Activated CD8-positive, alpha-beta T cell treated with anti-CD3 and anti-CD28 coated beads for 36 hours (primary cell): ENCODE results near the gene SETBP1. TPM values are rescaled to one million over a fixed set of nuclear protein-coding genes. Genes with fewer than 3 reads are reported as not detected.

Experiments
- ATAC-seq: fragments of 200-7000 bp; cut with Tn5 transposase; one replicate; pipeline ENCODE4 v1.10.0; 2021; ENCODE audit warnings: mild to moderate bottlenecking, moderate library complexity
- CTCF ChIA-PET: fragments of 350-600 bp; sonication (Branson Sonifier 250); formaldehyde crosslinking; loops from one replicate; lab custom pipeline; 2021; ENCODE audit warnings: antibody characterized with exemption; lab: Charles Lee
- POLR2A ChIA-PET: fragments of 350-600 bp; sonication (Branson Sonifier 250); formaldehyde crosslinking; loops from one replicate; lab custom pipeline; 2021; ENCODE audit warnings: antibody characterized with exemption; lab: Charles Lee
- DNase-seq: peaks from one replicate; pipeline ENCODE4 v3.0.0-alpha.2; 2020
- H3K27ac Mint-ChIP-seq: one replicate; pipeline ENCODE4 v1.8.0; 2021; ENCODE audit warnings: mild to moderate bottlenecking, mixed read lengths
- H3K27me3 Mint-ChIP-seq: one replicate; pipeline ENCODE4 v1.8.0; 2021; ENCODE audit warnings: mixed read lengths
- H3K36me3 Mint-ChIP-seq: one replicate; pipeline ENCODE4 v1.8.0; 2021; ENCODE audit warnings: low read depth, mixed read lengths
- H3K4me1 Mint-ChIP-seq: one replicate; pipeline ENCODE4 v1.8.0; 2021; ENCODE audit warnings: low read depth, mixed read lengths
- H3K4me3 Mint-ChIP-seq: one replicate; pipeline ENCODE4 v1.8.0; 2021; ENCODE audit warnings: mild to moderate bottlenecking, moderate library complexity, mixed read lengths
- H3K9me3 Mint-ChIP-seq: one replicate; pipeline ENCODE4 v1.8.0; 2021; ENCODE audit warnings: mixed read lengths
- intact Hi-C: fragments of 100-400 bp; cut with micrococcal nuclease; formaldehyde crosslinking; loops from one replicate; pipeline ENCODE4 v1.10.0; 2022
- total RNA-seq, 2 experiments: library from RNA; stranded (reverse); gene quantifications; one replicate each; pipeline ENCODE4 v1.2.3, GENCODE V29; 2021
- TF ChIP-seq, protein P1 (sequence below): fragments of 200-600 bp; IDR thresholded peaks from one replicate; pipeline ENCODE4 v1.8.0; 2022; ENCODE audit warnings: antibody characterized with exemption, mild to moderate bottlenecking

SETBP1 gene
- total RNA-seq, 2 experiments from 2014 or later, result 10.2 to 10.4 TPM

DNA sequence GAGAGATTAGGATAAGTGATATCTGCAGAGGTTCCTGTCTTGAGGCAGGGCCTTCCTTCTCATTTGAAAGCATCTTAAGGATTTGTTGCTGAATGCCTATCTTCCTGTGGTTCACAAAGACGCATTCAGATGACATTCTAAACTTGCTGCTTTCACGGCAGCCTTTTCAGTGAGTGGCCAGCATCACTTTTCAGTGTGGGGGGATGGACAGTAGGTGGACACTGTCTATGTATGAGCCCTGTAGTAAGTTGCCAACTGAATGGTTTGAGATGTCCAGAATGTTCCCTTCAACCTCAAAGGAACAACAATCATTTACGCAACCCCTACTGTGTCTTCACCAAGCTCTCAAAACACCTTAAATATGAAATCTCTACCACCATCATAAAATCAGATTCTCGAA, 46.6 kb downstream of the SETBP1 start:
- H3K4me1 Mint-ChIP-seq, result peaks cover 84% of the 10 kb centered on the region
- H3K27me3 Mint-ChIP-seq, result no peaks in the 10 kb centered on the region
- no peak overlapping the region for H3K4me3 Mint-ChIP-seq
- ChIA-PET POLR2A (no interaction called here), CTCF (interaction anchor here (1.9 kb wide), 1 partner anchor 76 kb away, joined by 4 read pairs; no protein-coding TSS in a partner anchor)
- H3K36me3 Mint-ChIP-seq, result peaks cover 6% of the 10 kb centered on the region
- peak overlapping the region; percentile 18 for H3K27ac Mint-ChIP-seq
- DNase-seq (no peak), ATAC-seq (no peak)
- TF ChIP-seq, protein P1, sequence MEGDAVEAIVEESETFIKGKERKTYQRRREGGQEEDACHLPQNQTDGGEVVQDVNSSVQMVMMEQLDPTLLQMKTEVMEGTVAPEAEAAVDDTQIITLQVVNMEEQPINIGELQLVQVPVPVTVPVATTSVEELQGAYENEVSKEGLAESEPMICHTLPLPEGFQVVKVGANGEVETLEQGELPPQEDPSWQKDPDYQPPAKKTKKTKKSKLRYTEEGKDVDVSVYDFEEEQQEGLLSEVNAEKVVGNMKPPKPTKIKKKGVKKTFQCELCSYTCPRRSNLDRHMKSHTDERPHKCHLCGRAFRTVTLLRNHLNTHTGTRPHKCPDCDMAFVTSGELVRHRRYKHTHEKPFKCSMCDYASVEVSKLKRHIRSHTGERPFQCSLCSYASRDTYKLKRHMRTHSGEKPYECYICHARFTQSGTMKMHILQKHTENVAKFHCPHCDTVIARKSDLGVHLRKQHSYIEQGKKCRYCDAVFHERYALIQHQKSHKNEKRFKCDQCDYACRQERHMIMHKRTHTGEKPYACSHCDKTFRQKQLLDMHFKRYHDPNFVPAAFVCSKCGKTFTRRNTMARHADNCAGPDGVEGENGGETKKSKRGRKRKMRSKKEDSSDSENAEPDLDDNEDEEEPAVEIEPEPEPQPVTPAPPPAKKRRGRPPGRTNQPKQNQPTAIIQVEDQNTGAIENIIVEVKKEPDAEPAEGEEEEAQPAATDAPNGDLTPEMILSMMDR, result no peak
- intact Hi-C loops, result loop anchor here (5.0 kb wide), 1 partner anchor 70 kb away; no protein-coding TSS in a partner anchor
- no peaks in the 10 kb centered on the region for H3K9me3 Mint-ChIP-seq

- DNase-seq (peak; percentile 63), ATAC-seq (peak; percentile 63)
- no peaks in the 10 kb centered on the region for H3K27me3 Mint-ChIP-seq
- TF ChIP-seq, protein P1, result no peak
- intact Hi-C loops, result loop anchor here (5.0 kb wide), 1 partner anchor 68 kb away; no protein-coding TSS in a partner anchor
- peaks cover 6% of the 10 kb centered on the region for H3K36me3 Mint-ChIP-seq
- peak overlapping the region; percentile 22 for H3K27ac Mint-ChIP-seq
- H3K9me3 Mint-ChIP-seq, result no peaks in the 10 kb centered on the region
- H3K4me3 Mint-ChIP-seq, result no peak overlapping the region
- peaks cover 79% of the 10 kb centered on the region for H3K4me1 Mint-ChIP-seq
- CTCF ChIA-PET, result interaction anchor here (0.7 to 1.4 kb wide), 3 partner anchors 29 to 483 kb away, joined by 3 to 4 read pairs (median 3); no protein-coding TSS in a partner anchor
- POLR2A ChIA-PET, result interaction anchor here (1.5 kb wide), 1 partner anchor 176 kb away, joined by 3 read pairs; no protein-coding TSS in a partner anchor
Measured at GRCh38 chr18:44729631-44730101, 49.0 kb downstream of the SETBP1 start.

- ChIA-PET POLR2A (no interaction called here), CTCF (interaction anchor here (1.4 kb wide), 1 partner anchor 27 kb away, joined by 3 read pairs; no protein-coding TSS in a partner anchor)
- H3K27me3 Mint-ChIP-seq, result no peaks in the 10 kb centered on the region
- H3K4me1 Mint-ChIP-seq, result peaks cover 66% of the 10 kb centered on the region
- peak overlapping the region; percentile 52 for H3K27ac Mint-ChIP-seq
- DNase-seq (no peak), ATAC-seq (no peak)
- TF ChIP-seq, protein P1, result no peak
- H3K36me3 Mint-ChIP-seq, result peaks cover 6% of the 10 kb centered on the region
- intact Hi-C loops, result no loop called here
- no peaks in the 10 kb centered on the region for H3K9me3 Mint-ChIP-seq
- no peak overlapping the region for H3K4me3 Mint-ChIP-seq
Measured at GRCh38 chr18:44730803-44731529, 50.3 kb downstream of the SETBP1 start.

DNA sequence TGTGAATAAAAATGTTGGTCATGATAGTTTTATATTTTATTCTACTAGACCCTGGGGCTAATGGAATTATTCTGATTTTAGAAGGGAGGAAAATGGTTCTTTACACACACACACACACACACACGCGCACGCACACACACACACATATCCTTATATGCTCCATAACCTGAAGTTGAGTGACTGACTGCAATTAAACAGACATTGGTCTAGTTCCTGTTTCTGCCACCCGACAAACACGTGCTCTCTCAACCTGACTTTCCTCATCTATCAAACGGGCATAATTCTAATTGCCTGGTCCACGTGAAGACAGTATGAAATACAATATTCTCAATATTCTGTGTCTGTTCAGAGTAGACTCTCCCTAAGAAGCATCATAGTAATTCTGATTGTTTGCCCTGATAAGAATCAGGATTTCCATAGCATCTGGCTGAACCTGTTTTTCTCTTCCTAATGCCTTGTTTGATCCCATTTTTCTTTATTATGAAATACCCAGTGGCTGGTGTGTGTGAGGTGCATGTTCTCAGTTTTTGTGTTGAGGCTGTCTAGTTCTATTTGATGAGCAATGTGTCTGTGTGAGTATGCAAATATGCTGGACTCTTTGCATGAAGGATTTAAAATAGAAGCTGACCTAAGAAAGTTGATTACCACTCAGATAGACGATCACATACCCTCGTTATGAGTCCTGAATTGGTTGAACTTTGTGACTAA, 51.0 kb downstream of the SETBP1 start:
- no peak for DNase-seq
- TF ChIP-seq, protein P1, result no peak
- ATAC-seq, result no peak
- CTCF ChIA-PET, result no interaction called here
- Mint-ChIP-seq H3K27me3 (no peaks in the 10 kb centered on the region), H3K4me1 (peaks cover 59% of the 10 kb centered on the region), H3K27ac (peak overlapping the region; percentile 27), H3K36me3 (peaks cover 6% of the 10 kb centered on the region), H3K4me3 (no peak overlapping the region), H3K9me3 (no peaks in the 10 kb centered on the region)
- intact Hi-C loops, result no loop called here
- POLR2A ChIA-PET, result no interaction called here
